ENCODE results near the gene ZNF324. TPM values are rescaled to one million over a fixed set of nuclear protein-coding genes. Genes with fewer than 3 reads are reported as not detected.

The ZNF324 gene
- total RNA-seq: 10 to 100 TPM in 1 of 4 donors, 1 to 10 TPM in 3; 4.9 to 11.7 (median 8.6) TPM

DNA sequence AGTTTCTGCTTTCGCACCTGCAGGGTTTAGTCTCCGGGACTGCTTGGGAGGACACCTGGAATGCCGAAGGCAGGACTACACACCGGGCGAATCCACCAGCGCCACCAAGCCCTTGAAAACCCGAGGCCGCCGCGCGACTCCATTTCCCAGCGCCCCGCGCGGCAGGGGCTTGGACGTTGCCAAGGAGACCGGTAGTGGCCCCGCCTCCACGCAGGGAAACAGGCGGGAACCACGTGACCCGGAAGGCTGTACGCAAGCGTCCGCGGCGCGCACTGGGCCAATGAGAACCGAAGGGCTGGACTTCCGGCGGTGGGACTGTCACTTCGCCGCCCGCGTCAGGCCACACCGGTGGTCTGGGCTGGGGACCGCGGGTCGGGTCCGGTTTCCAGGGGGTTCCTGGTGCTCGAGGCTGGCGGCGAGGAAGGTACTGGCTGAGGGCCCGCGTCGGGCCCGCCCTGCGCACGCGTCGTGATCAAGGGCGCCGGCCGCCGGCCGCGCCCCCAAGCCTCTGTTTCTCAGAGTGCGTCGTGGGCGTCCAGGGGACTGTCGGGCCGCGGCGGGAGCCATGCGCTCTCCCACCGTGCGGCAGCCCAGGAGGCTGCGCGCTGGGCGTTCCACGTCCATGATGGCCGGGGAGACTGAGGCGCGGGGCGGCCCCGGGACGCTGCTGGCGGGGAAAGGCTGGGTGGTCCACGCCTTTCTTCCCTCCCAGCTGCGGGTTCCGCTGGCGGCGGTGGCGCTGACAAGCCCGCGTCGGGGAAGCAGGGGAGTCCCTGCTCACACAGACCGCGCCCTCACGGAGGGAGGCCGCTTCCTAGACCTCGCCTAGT lies at the start of gene ZNF324:
Gene ZNF324 (plus strand): TSS at position 321 of the 830 bp plus-strand sequence. CDS start 2,106 bp downstream, outside the sequence.
- TF ChIP-seq, protein P1, sequence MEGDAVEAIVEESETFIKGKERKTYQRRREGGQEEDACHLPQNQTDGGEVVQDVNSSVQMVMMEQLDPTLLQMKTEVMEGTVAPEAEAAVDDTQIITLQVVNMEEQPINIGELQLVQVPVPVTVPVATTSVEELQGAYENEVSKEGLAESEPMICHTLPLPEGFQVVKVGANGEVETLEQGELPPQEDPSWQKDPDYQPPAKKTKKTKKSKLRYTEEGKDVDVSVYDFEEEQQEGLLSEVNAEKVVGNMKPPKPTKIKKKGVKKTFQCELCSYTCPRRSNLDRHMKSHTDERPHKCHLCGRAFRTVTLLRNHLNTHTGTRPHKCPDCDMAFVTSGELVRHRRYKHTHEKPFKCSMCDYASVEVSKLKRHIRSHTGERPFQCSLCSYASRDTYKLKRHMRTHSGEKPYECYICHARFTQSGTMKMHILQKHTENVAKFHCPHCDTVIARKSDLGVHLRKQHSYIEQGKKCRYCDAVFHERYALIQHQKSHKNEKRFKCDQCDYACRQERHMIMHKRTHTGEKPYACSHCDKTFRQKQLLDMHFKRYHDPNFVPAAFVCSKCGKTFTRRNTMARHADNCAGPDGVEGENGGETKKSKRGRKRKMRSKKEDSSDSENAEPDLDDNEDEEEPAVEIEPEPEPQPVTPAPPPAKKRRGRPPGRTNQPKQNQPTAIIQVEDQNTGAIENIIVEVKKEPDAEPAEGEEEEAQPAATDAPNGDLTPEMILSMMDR (IDR thresholded peaks at IDR 0.05; ENCODE audit: low read depth): no peak

GRCh38 chr19:58428617-58429016 lies 38.3 kb upstream of the ZNF324 start:
- TF ChIP-seq, protein P1 (IDR thresholded peaks at IDR 0.05; ENCODE audit: low read depth): no peak

GRCh38 chr19:58429745-58430144 lies 37.1 kb upstream of the ZNF324 start:
- TF ChIP-seq, protein P1 (IDR thresholded peaks at IDR 0.05; ENCODE audit: low read depth): no peak

DNA sequence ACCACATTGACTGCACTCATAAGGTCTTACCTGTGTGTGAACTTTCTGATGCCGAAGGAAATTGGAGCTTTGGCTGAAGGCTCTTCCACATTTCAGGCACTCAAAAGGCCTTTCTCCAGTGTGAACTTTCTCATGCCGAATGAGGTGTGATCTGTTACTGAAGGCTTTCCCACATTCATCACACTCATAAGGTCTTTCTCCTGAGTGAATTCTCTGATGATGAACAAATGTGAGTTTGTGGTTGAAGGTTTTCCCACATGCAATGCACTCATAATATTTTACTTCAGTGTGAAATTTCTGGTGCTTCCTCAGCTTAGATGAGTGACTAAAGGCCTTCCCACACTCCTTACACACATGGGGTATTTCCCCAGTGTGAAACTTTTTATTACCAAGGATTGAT lies 32.7 kb upstream of the ZNF324 start:
- TF ChIP-seq, protein P1 (IDR thresholded peaks at IDR 0.05; ENCODE audit: low read depth): no peak

DNA sequence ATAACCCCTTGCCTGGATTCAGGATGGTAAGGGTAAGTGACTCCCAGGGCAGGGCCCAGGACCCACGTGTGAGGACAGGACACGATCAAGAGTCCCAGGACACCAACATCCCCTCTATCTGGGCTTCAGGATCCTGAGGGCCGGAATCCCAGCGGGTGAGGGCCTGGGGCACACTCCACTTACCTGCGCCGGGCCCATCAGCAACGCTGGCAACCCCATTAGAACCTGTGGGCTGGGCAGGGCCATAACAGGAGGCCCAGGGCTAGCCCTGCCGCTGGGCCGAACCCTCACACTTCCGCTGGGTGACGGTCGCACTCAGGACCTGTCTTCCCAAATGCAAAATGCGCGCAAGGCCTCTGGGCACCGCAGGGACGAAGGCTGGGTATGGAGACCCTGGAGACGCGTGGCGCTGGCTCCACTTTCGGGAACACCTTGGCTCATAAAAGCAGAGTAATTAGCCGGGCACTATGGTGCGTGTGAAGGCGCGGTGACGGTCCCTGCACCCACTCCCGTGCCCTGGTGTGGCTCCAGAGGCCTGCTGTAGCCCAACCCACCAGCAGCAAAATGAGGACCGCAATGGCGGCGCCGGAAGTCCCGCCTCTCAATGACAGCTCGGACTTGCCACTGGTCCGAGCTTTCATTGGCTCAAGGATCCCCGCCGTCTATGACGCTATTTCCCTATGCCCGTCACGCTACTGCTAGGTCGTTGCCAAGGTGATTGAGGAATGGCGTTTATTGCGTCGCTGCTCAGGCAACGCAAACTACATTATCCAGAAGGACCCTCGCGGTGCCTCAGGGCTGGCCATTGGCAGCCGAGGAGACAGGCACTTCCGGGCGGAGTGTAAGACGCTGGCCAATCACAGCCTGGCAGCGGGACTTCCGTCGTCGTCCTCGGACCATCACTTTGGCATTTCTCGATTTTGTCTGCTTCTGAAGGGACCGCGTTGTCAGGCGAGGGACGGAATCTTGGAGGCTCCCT lies 27.0 kb upstream of the ZNF324 start, which contains the start of gene ZNF132:
Gene ZNF132 (minus strand): TSS at position 578 of the 979 bp plus-strand sequence. CDS start 332 bp downstream, at position 246.
- TF ChIP-seq, protein P1 (IDR thresholded peaks at IDR 0.05; ENCODE audit: low read depth): no peak

- TF ChIP-seq, protein P1 (IDR thresholded peaks at IDR 0.05; ENCODE audit: low read depth): no peak
Observed at GRCh38 chr19:58440556-58440955, 26.3 kb upstream of the ZNF324 start.

All from subcutaneous adipose tissue (tissue), 4 donors.